WTC11 (cell line): ENCODE measurements around the gene PDZD2. TPM values are rescaled to one million over a fixed set of nuclear protein-coding genes. Genes with fewer than 3 reads are reported as not detected.

ENCODE experiments used
- ATAC-seq: fragments of 200-7000 bp; cut with Tn5 transposase; 2 replicates; pipeline ENCODE4 v1.10.0; 2021; ENCODE audit warnings: mild to moderate bottlenecking, moderate library complexity
- CTCF ChIA-PET: fragments of 300-600 bp; sonication (Branson Sonifier 250); formaldehyde crosslinking; loops from one replicate; lab custom pipeline; 2021; ENCODE audit warnings: antibody characterized with exemption; lab: Charles Lee
- POLR2A ChIA-PET: fragments of 350-600 bp; sonication (Branson Sonifier 250); formaldehyde crosslinking; loops from one replicate; lab custom pipeline; 2021; ENCODE audit warnings: antibody characterized with exemption; lab: Charles Lee
- DNase-seq: peaks from one replicate; pipeline ENCODE4 v3.0.0; 2021; ENCODE audit warnings: low spot score
- H3K27ac Mint-ChIP-seq: 2 replicates; pipeline ENCODE4 v1.8.0; 2021; ENCODE audit warnings: mixed read lengths
- H3K27me3 Mint-ChIP-seq: 2 replicates; pipeline ENCODE4 v1.8.0; 2021; ENCODE audit warnings: low read depth, mild to moderate bottlenecking, moderate library complexity, mixed read lengths
- H3K36me3 Mint-ChIP-seq: 2 replicates; pipeline ENCODE4 v1.8.0; 2021; ENCODE audit warnings: mixed read lengths
- H3K4me1 Mint-ChIP-seq: 2 replicates; pipeline ENCODE4 v1.8.0; 2022; ENCODE audit warnings: mixed read lengths
- H3K4me3 Mint-ChIP-seq: 2 replicates; pipeline ENCODE4 v1.8.0; 2021; ENCODE audit warnings: mild to moderate bottlenecking, moderate library complexity, mixed read lengths
- H3K9me3 Mint-ChIP-seq: 2 replicates; pipeline ENCODE4 v1.8.0; 2021; ENCODE audit warnings: mixed read lengths
- ATF6 ChIP-seq: sonication (generic); formaldehyde crosslinking; IDR thresholded peaks from 2 replicates; pipeline ENCODE4 v1.8.1; 2023; ENCODE audit warnings: mild to moderate bottlenecking, missing genetic modification reagents
- CTCF ChIP-seq: fragments of 200-600 bp; IDR thresholded peaks from 2 replicates; pipeline ENCODE4 v1.8.0; 2022; ENCODE audit warnings: antibody characterized with exemption
- E2F1 ChIP-seq: sonication (generic); formaldehyde crosslinking; IDR thresholded peaks from 2 replicates; pipeline ENCODE4 v1.8.0; 2022; ENCODE audit warnings: mild to moderate bottlenecking, missing genetic modification reagents
- FOXJ3 ChIP-seq: sonication (generic); formaldehyde crosslinking; IDR thresholded peaks from 2 replicates; pipeline ENCODE4 v1.9.0; 2021; ENCODE audit warnings: missing genetic modification reagents, mild to moderate bottlenecking, borderline replicate concordance
- FOXK1 ChIP-seq: sonication (generic); formaldehyde crosslinking; IDR thresholded peaks from 2 replicates; pipeline ENCODE4 v1.8.0; 2022; ENCODE audit warnings: mild to moderate bottlenecking, moderate library complexity, missing genetic modification reagents
- GABPB1 ChIP-seq: sonication (generic); formaldehyde crosslinking; IDR thresholded peaks from 2 replicates; pipeline ENCODE4 v1.8.1; 2023; ENCODE audit warnings: mild to moderate bottlenecking, missing genetic modification reagents
- HMGXB4 ChIP-seq: sonication (generic); formaldehyde crosslinking; IDR thresholded peaks from 2 replicates; pipeline ENCODE4 v1.8.1; 2023; ENCODE audit warnings: mild to moderate bottlenecking, moderate library complexity, missing genetic modification reagents
- MXD4 ChIP-seq: fragments of 250-450 bp; sonication (Bioruptor Pico); IDR thresholded peaks from 2 replicates; pipeline ENCODE4 v1.8.0; 2021; ENCODE audit warnings: mild to moderate bottlenecking, moderate library complexity, borderline replicate concordance
- NFATC4 ChIP-seq: fragments of 250-450 bp; sonication (Bioruptor Pico); IDR thresholded peaks from 2 replicates; pipeline ENCODE4 v1.9.0; 2021; ENCODE audit warnings: mild to moderate bottlenecking
- NFYB ChIP-seq: sonication (generic); formaldehyde crosslinking; conservative IDR thresholded peaks from 2 replicates; pipeline ENCODE4 v1.8.0; 2022; ENCODE audit warnings: low read depth, missing genetic modification reagents
- TP53 ChIP-seq: sonication (generic); formaldehyde crosslinking; IDR thresholded peaks from 2 replicates; pipeline ENCODE4 v1.8.1; 2023; ENCODE audit warnings: mild to moderate bottlenecking, missing genetic modification reagents
- ZNF219 ChIP-seq: sonication (generic); formaldehyde crosslinking; IDR thresholded peaks from 2 replicates; pipeline ENCODE4 v1.8.0; 2023; ENCODE audit warnings: missing genetic modification reagents, mild to moderate bottlenecking, borderline replicate concordance
- ZNF232 ChIP-seq: sonication (generic); formaldehyde crosslinking; IDR thresholded peaks from 2 replicates; pipeline ENCODE4 v1.8.0; 2022; ENCODE audit warnings: mild to moderate bottlenecking, missing genetic modification reagents
- ZNF317 ChIP-seq: sonication (generic); formaldehyde crosslinking; IDR thresholded peaks from 2 replicates; pipeline ENCODE4 v1.8.1; 2023; ENCODE audit warnings: low read depth, mild to moderate bottlenecking, moderate library complexity, missing genetic modification reagents, borderline replicate concordance
- total RNA-seq: library from RNA; stranded (reverse); gene quantifications from 3 replicates; pipeline ENCODE4 v1.2.3, GENCODE V29; 2021
- TF ChIP-seq, protein P1 (sequence below): fragments of 250-450 bp; sonication (Bioruptor Pico); IDR thresholded peaks from 2 replicates; pipeline ENCODE4 v1.9.0; 2021; ENCODE audit warnings: mild to moderate bottlenecking, borderline replicate concordance

The PDZD2 gene
- total RNA-seq, 1 experiment from 2014 or later = 11.4 TPM

DNA sequence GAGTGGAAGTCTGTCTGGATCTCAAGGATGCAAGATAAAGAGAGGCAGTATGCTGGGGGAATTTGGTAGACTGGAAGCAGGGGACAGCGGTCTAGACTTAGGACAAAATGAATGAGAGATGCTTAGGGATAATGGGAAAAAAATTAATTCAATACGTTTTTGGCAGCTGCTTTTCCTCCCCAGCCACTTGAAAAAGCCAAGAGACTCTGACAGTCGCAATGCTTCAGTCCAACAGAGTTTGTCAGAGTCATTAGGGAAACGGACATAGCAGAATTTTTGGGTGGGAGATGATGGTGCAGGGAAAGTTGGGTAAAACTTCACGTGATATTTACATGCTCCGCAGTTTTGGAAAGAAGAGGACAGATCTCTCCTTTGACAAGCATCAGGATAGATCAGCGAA is 405.5 kb downstream of the PDZD2 start:
- Mint-ChIP-seq H3K9me3 (peaks cover 6% of the 10 kb centered on the region), H3K36me3 (peaks cover 20% of the 10 kb centered on the region), H3K4me3 (no peak overlapping the region), H3K27me3 (no peaks in the 10 kb centered on the region), H3K27ac (no peak overlapping the region), H3K4me1 (peaks cover 10% of the 10 kb centered on the region)
- ChIA-PET CTCF (interaction anchor here (2.1 kb wide), 1 partner anchor 32 kb away, joined by 7 read pairs; no protein-coding TSS in a partner anchor), POLR2A (no interaction called here)
- DNase-seq (no peak), ATAC-seq (no peak)
- TF ChIP-seq, protein P1, sequence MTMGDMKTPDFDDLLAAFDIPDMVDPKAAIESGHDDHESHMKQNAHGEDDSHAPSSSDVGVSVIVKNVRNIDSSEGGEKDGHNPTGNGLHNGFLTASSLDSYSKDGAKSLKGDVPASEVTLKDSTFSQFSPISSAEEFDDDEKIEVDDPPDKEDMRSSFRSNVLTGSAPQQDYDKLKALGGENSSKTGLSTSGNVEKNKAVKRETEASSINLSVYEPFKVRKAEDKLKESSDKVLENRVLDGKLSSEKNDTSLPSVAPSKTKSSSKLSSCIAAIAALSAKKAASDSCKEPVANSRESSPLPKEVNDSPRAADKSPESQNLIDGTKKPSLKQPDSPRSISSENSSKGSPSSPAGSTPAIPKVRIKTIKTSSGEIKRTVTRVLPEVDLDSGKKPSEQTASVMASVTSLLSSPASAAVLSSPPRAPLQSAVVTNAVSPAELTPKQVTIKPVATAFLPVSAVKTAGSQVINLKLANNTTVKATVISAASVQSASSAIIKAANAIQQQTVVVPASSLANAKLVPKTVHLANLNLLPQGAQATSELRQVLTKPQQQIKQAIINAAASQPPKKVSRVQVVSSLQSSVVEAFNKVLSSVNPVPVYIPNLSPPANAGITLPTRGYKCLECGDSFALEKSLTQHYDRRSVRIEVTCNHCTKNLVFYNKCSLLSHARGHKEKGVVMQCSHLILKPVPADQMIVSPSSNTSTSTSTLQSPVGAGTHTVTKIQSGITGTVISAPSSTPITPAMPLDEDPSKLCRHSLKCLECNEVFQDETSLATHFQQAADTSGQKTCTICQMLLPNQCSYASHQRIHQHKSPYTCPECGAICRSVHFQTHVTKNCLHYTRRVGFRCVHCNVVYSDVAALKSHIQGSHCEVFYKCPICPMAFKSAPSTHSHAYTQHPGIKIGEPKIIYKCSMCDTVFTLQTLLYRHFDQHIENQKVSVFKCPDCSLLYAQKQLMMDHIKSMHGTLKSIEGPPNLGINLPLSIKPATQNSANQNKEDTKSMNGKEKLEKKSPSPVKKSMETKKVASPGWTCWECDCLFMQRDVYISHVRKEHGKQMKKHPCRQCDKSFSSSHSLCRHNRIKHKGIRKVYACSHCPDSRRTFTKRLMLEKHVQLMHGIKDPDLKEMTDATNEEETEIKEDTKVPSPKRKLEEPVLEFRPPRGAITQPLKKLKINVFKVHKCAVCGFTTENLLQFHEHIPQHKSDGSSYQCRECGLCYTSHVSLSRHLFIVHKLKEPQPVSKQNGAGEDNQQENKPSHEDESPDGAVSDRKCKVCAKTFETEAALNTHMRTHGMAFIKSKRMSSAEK (CRISPR knock-in tag) = no peak
- TF ChIP-seq NFATC4 = no peak
- TF ChIP-seq TP53 (CRISPR knock-in tag) = no peak
- TF ChIP-seq ZNF219 (CRISPR knock-in tag) = no peak
- no peak for TF ChIP-seq GABPB1 (CRISPR knock-in tag)
- TF ChIP-seq CTCF = no peak
- TF ChIP-seq FOXK1 (CRISPR knock-in tag) = no peak
- no peak for TF ChIP-seq MXD4
- no peak for TF ChIP-seq FOXJ3 (CRISPR knock-in tag)
- no peak for TF ChIP-seq ATF6 (CRISPR knock-in tag)
- TF ChIP-seq ZNF232 = no peak
- no peak for TF ChIP-seq E2F1 (CRISPR knock-in tag)
- no peak for TF ChIP-seq NFYB (CRISPR knock-in tag)
- TF ChIP-seq HMGXB4 (CRISPR knock-in tag) = no peak

- no peak overlapping the region for H3K4me3 Mint-ChIP-seq
- ChIA-PET POLR2A (no interaction called here), CTCF (interaction anchor here (2.1 kb wide), 1 partner anchor 32 kb away, joined by 7 read pairs; no protein-coding TSS in a partner anchor)
- no peaks in the 10 kb centered on the region for H3K27me3 Mint-ChIP-seq
- H3K27ac Mint-ChIP-seq = no peak overlapping the region
- peaks cover 15% of the 10 kb centered on the region for H3K36me3 Mint-ChIP-seq
- DNase-seq (no peak), ATAC-seq (no peak)
- H3K9me3 Mint-ChIP-seq = peaks cover 5% of the 10 kb centered on the region
- no peak for TF ChIP-seq ZNF317 (CRISPR knock-in tag)
- TF ChIP-seq, all 79 proteins: peak for 0
- peaks cover 10% of the 10 kb centered on the region for H3K4me1 Mint-ChIP-seq
Measured at GRCh38 chr5:32044939-32045338, 406.0 kb downstream of the PDZD2 start.
